HG03571 (cell line): ENCODE data around the gene GRID1.

Source experiments
- ATAC-seq: cut with Tn5 transposase; IDR thresholded peaks from one replicate; pipeline ENCODE4 v1.9.1; 2021; ENCODE audit not compliant: unreplicated experiment

Gene GRID1

GRCh38 chr10:85614981-85615380, 751.6 kb downstream of the GRID1 start:
- ATAC-seq, result no peak

GRCh38 chr10:85614566-85614965, 752.0 kb downstream of the GRID1 start:
- ATAC-seq, result no peak

- ATAC-seq, result no peak
Measured at GRCh38 chr10:85613391-85613790, 753.2 kb downstream of the GRID1 start.

- no peak for ATAC-seq
Measured at GRCh38 chr10:85612833-85613232, 753.8 kb downstream of the GRID1 start.

GRCh38 chr10:85612378-85612775, 754.2 kb downstream of the GRID1 start:
- ATAC-seq, result peak; percentile 82

GRCh38 chr10:85611746-85612377, 754.7 kb downstream of the GRID1 start:
- ATAC-seq, result peak; percentile 3

GRCh38 chr10:85611093-85611740, 755.4 kb downstream of the GRID1 start:
- ATAC-seq, result no peak

GRCh38 chr10:85610381-85611092, 756.1 kb downstream of the GRID1 start:
- ATAC-seq, result no peak

GRCh38 chr10:85609509-85609908, 757.1 kb downstream of the GRID1 start:
- ATAC-seq, result no peak

- no peak for ATAC-seq
Measured at GRCh38 chr10:85608706-85609105, 757.9 kb downstream of the GRID1 start.

- ATAC-seq, result no peak
Measured at GRCh38 chr10:85607043-85607695, 759.4 kb downstream of the GRID1 start.

- no peak for ATAC-seq
Measured at GRCh38 chr10:85606401-85606800, 760.2 kb downstream of the GRID1 start.

GRCh38 chr10:85604884-85605283, 761.7 kb downstream of the GRID1 start:
- no peak for ATAC-seq

GRCh38 chr10:85604136-85604725, 762.4 kb downstream of the GRID1 start:
- ATAC-seq, result no peak

GRCh38 chr10:85603151-85603940, 763.2 kb downstream of the GRID1 start:
- ATAC-seq, result no peak

- ATAC-seq, result no peak
Measured at GRCh38 chr10:85602713-85603112, 763.9 kb downstream of the GRID1 start.

- no peak for ATAC-seq
Measured at GRCh38 chr10:85602306-85602705, 764.3 kb downstream of the GRID1 start.

GRCh38 chr10:85601526-85601925, 765.1 kb downstream of the GRID1 start:
- ATAC-seq, result no peak

- no peak for ATAC-seq
Measured at GRCh38 chr10:85600744-85601081, 765.9 kb downstream of the GRID1 start.

- no peak for ATAC-seq
Measured at GRCh38 chr10:85600026-85600743, 766.4 kb downstream of the GRID1 start.
